ENCODE results near the gene MXI1.

DNA sequence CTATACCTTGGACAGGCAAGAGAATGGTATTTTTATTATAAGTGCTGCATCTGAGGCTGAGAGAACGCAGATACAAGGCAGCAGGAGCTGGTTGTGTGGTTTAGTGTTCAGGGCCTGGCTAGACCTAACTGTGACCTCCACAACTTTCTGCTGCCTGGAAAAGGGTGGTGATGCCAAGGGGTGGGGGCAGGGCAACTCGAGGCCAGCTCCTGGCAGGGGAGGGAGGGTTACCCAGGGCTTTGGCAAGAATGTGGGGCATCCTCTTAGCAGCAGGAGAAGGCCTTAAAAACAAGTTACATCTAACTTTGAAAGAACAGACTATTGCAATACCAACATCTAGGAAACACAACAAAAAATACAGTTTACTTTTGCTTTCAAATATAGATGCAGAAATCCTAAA, 13.0 kb downstream of the MXI1 start:
- TF ChIP-seq, protein P1, sequence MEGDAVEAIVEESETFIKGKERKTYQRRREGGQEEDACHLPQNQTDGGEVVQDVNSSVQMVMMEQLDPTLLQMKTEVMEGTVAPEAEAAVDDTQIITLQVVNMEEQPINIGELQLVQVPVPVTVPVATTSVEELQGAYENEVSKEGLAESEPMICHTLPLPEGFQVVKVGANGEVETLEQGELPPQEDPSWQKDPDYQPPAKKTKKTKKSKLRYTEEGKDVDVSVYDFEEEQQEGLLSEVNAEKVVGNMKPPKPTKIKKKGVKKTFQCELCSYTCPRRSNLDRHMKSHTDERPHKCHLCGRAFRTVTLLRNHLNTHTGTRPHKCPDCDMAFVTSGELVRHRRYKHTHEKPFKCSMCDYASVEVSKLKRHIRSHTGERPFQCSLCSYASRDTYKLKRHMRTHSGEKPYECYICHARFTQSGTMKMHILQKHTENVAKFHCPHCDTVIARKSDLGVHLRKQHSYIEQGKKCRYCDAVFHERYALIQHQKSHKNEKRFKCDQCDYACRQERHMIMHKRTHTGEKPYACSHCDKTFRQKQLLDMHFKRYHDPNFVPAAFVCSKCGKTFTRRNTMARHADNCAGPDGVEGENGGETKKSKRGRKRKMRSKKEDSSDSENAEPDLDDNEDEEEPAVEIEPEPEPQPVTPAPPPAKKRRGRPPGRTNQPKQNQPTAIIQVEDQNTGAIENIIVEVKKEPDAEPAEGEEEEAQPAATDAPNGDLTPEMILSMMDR (IDR thresholded peaks at IDR 0.05; ENCODE audit: low read depth, low read length, missing input control), result no peak
- TF ChIP-seq RAD21 (IDR thresholded peaks at IDR 0.05), result no peak
- no peak for TF ChIP-seq FOXA2 (IDR thresholded peaks at IDR 0.05)
- TF ChIP-seq, protein P2, sequence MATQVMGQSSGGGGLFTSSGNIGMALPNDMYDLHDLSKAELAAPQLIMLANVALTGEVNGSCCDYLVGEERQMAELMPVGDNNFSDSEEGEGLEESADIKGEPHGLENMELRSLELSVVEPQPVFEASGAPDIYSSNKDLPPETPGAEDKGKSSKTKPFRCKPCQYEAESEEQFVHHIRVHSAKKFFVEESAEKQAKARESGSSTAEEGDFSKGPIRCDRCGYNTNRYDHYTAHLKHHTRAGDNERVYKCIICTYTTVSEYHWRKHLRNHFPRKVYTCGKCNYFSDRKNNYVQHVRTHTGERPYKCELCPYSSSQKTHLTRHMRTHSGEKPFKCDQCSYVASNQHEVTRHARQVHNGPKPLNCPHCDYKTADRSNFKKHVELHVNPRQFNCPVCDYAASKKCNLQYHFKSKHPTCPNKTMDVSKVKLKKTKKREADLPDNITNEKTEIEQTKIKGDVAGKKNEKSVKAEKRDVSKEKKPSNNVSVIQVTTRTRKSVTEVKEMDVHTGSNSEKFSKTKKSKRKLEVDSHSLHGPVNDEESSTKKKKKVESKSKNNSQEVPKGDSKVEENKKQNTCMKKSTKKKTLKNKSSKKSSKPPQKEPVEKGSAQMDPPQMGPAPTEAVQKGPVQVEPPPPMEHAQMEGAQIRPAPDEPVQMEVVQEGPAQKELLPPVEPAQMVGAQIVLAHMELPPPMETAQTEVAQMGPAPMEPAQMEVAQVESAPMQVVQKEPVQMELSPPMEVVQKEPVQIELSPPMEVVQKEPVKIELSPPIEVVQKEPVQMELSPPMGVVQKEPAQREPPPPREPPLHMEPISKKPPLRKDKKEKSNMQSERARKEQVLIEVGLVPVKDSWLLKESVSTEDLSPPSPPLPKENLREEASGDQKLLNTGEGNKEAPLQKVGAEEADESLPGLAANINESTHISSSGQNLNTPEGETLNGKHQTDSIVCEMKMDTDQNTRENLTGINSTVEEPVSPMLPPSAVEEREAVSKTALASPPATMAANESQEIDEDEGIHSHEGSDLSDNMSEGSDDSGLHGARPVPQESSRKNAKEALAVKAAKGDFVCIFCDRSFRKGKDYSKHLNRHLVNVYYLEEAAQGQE (IDR thresholded peaks at IDR 0.05), result no peak
- no peak for TF ChIP-seq JUND (IDR thresholded peaks at IDR 0.05)
- TF ChIP-seq RXRA (IDR thresholded peaks at IDR 0.05), result no peak
- TF ChIP-seq, protein P3, sequence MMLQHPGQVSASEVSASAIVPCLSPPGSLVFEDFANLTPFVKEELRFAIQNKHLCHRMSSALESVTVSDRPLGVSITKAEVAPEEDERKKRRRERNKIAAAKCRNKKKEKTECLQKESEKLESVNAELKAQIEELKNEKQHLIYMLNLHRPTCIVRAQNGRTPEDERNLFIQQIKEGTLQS (IDR thresholded peaks at IDR 0.05), result no peak
- no peak for TF ChIP-seq EGR1 (IDR thresholded peaks at IDR 0.05; ENCODE audit: low read depth in 2 of 2)
- TF ChIP-seq, protein P4, sequence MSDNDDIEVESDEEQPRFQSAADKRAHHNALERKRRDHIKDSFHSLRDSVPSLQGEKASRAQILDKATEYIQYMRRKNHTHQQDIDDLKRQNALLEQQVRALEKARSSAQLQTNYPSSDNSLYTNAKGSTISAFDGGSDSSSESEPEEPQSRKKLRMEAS (IDR thresholded peaks at IDR 0.05), result no peak
- TF ChIP-seq FOXA1 (IDR thresholded peaks at IDR 0.05), result no peak
